Glomerular endothelial cell (primary cell): ENCODE results near the gene FOXL3. TPM values are rescaled to one million over a fixed set of nuclear protein-coding genes. Genes with fewer than 3 reads are reported as not detected.
"Not testable (repeated sequence)": the region's sequence is repeated elsewhere in the genome, so short reads cannot be mapped to it uniquely, and the experiment has no call there.

Experiments
- DNase-seq: peaks from one replicate; pipeline ENCODE4 v3.0.0-alpha.2; 2011; ENCODE audit warnings: low read depth, low spot score; ENCODE audit errors: extremely low read depth
- total RNA-seq: library from RNA; depleted of rRNA; stranded (reverse); fragments of >200 nt; gene quantifications from 2 replicates; pipeline ENCODE4 v1.2.3, GENCODE V29; 2015

FOXL3 gene
- total RNA-seq = not detected in 2 replicates

DNA sequence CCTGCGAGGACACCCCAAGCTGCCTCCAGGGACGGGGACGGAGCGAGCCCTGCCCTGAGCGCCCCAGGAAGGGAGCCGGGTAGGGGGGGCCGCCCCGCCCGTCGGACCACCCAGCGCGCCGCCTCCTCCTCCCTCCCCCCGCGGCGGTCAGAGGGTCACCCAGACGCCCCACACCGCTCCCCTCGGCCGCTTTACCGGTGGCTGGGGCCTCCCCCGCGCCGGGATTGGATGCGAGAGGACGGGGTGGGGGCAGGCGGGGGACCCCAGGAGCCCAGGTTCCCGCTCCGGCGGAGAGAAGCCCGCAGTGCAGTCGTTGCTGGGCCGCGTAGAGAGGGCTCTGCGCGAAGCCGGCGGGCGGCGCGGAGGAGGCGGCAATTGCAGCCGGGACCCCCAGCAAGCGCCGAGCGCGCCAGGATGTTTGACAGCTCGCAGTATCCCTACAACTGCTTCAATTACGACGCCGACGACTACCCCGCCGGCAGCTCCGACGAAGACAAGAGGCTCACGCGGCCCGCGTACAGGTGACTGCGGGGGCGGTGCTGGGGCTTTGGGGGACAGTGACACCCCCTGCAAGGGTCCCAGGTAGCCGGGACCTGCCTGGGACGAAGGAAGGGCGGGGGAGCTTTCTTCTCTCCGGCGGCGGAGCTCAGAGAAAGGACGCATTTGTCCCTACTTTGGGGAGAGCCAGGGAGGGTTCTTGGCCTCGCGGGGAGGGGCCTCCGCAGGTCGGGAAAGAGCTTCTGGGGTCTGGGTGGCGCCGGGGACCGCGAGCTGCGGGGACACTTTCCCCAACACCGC lies at the start of gene FOXL3:
Gene FOXL3, plus strand, starts transcription at position 415 of the 798 bp plus-strand sequence. Its CDS starts 0 bp downstream, at position 415.
- DNase-seq = no peak

DNA sequence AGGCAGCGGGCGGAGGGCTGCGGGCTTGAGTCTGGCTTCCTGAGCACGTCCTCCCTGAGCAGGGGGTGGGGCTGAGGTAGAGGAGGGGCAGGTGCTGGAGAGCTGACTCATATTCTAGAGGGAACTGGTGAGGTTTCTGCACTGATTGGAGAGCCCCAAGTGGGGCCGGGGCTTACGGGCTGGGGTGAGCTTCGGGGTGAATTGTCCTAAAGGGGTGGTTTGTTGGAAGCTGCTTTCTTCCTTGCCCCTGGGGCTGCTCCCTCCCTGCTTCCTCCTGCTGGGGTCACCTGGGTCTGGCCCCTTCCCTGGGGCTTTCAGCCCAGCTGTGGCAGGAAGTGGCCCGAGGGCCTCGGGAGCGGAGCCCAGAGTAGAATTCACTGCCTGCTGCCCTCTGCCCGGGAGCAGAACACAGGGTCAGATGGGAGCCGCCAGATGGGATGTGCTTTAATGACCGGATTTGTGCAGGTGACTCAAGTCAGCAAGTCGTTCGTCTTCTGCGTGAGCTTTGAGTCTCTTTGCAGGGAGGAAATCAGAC lies 49.0 kb upstream of the FOXL3 start:
- no peak for DNase-seq

- DNase-seq = no peak
Observed at GRCh38 chr7:241513-241912, 48.5 kb upstream of the FOXL3 start.

GRCh38 chr7:242826-243579 lies 47.0 kb upstream of the FOXL3 start:
- not testable (repeated sequence) for DNase-seq

DNA sequence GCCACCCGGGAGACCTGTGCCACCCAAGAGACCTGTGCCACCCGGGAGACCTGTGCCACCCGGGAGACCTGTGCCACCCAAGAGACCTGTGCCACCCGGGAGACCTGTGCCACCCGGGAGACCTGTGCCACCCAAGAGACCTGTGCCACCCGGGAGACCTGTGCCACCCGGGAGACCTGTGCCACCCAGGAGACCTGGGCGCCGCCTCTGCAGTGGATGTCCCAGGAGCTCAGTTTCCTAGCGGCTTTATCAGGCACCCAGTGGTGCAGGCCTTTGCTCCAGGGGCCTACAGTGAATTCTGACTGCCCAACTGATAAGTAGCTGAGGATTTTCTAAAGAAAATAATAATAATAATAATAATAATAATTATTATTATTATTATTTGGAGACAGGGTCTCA lies 46.4 kb upstream of the FOXL3 start:
- DNase-seq = not testable (repeated sequence)

- no peak for DNase-seq
Observed at GRCh38 chr7:244974-245373, 45.0 kb upstream of the FOXL3 start.

DNA sequence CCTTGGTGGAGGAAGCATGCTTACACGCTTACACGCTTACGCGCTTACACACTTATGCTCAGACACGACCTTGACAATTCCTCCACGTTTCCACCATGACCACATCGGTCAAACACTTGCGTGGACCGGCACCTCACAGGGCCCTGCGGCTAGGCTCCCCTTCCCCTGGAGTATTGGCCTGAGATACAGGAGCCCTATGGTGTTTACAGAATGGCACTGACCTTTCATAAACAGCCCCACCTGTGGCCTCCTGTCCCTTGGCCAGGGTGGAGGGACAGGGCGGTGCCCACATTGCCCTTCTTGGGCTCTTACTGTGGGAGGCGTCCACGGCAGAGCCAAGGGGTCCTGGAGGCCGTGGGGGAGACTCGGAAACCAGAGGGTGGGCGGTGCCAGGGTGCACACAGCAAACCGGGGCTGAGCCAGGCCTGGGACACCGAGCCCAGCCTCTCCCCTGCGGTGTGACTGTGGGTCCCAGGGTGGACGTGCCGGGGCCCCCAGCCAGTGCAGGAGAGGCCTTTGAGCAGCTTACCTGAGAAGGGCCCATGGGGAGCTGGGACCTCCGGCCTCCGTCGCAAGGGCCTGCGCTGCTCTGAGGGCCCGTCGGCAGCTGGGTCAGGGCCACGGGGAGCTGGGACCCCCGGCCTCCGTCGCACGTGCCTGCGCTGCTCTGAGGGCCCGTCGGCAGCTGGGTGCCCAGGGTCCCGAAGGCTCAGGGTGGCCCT lies 44.2 kb upstream of the FOXL3 start:
- no peak for DNase-seq

DNA sequence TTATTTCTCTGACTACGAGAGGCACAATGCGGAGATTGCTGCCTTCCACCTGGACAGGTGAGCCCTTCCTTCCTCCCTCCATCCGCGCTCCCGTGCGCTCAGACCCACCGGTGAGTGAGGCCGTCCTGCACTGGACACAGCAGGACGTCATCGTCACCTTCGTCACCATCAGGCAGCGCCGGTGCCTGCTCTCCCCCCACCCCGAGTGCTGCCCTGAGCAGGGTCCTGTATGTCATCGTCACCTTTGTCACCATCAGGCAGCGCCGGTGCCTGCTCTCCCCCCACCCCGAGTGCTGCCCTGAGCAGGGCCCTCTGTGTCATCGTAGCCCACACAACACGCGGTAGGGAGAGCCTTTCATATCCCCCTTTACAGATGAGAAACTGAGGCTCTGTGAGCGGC lies 43.5 kb upstream of the FOXL3 start:
- no peak for DNase-seq

GRCh38 chr7:247181-247580 lies 42.8 kb upstream of the FOXL3 start:
- DNase-seq = no peak

DNA sequence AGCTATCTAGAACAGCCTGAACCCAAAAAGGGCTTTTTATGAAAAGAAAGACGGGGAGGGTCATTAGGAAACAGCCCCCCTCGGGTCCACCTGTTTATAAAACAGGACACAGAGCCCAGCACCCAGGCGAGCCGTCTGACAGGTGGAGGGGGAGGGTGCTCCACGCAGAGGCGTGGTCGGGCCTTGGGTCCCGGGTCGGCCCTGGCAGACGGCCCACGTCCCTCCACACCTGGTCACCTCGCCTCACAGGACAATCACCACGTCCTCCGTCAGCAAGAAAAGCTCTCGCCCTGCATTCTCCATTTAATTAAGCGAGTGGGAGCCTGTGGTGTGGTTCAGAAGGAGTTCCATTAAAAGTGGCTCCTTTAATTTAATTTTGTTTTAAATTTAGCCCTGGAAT lies 42.3 kb upstream of the FOXL3 start:
- DNase-seq = no peak

GRCh38 chr7:248732-249435 lies 41.1 kb upstream of the FOXL3 start:
- DNase-seq = no peak

- no peak for DNase-seq
Observed at GRCh38 chr7:249989-250388, 40.0 kb upstream of the FOXL3 start.

DNA sequence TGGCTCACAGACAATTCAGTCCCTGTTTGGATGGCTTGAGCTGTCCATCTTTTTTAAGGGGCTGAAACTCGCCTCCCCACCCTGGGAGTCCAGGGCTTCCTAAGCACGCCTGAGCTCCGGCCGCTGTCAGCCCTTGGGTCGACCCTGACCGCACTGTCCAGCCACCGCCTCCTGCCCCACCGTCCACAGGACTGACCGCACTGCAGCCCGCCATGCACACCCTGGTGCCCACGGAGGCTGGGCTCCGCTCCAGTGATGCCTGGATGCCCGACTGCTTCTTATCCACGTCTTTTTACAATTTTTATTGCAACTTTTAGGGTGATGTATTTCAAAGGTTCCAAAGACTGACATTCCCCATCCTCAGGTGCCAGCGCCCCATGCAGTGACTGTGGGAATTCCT lies 39.4 kb upstream of the FOXL3 start:
- no peak for DNase-seq

DNA sequence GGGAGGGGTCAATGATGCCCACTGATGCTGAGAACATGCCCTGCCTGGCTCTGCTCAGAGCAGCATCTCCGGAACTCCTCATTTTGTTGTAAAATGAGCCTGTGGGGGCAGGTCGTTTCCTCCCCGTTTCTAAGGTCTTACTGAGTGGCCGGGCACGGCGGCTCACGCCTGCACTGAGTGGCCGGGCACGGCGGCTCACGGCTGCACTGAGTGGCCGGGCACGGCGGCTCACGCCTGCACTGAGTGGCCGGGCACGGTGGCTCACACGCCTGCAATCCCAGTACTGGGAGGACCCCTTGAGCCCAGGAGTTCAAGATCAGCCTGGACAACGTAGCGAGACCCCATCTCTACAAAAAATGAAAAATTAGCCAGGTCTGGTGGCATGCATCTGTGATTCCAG lies 39.0 kb upstream of the FOXL3 start:
- DNase-seq = no peak

DNA sequence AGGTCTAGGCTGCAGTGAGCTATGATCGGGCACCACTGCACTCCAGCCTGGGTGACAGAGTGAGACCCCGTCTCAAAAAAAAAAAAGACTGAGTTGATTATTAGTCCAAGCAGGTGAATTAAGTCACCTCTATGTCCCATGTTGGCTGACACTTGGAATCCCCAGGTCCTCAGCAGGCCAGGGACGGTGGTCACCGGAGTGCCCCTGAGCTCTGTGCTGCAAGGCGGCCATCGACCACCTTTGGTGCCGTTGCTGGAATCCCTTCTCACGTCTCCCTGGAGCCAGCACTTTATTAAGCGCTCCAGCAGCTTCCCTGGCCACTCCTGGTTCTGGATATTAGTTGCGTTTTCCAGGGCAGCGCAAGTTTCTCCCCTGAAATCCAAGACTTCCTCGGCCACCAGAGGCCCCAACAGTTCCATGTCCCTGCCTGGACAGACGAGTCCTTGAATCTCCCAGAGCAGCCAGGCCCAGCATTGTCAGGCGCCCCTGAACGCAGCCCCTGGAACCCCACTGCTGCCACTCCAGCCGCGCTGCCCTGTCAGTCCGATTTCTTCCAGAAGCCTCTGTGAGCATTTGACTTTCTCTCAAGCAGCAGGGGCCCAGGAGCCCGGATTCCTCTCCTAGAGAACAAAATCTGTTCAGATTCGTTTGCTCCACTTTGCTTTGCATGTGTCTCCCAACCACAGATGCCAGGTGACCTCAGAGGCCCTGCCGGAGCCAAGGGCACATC lies 38.4 kb upstream of the FOXL3 start:
- DNase-seq = no peak

DNA sequence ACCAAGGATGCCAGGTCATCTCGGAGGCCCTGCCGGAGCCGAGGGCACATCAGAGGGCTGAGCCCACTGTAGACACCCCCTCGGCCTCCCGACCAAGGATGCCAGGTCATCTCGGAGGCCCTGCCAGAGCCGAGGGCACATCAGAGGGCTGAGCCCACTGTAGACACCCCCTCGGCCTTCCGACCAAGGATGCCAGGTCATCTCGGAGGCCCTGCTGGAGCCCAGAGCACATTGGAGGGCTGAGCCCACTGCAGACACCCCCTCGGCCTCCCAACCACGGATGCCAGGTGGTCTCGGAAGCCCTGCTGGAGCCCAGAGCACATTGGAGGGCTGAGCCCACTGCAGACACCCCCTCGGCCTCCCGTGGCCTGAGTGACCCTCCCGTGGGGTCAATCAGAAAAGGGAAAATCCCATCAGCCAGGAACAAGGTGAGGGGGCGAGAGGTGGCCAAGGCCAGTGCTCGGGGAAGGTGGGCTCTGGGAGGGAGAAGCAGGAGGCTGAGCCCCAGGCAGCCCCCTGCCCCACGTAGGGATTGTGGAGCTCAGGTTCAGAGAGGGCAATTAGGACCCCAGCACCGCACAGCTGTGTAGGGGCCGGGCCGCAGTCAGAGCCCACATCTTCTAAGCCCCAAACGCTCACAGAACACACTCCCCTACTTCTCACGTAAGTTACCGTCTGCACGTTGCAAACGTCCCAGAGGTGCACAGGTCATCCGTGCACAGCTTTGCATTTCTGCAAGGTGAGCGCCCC lies 37.6 kb upstream of the FOXL3 start:
- DNase-seq = no peak

- no peak for DNase-seq
Observed at GRCh38 chr7:252981-253380, 37.0 kb upstream of the FOXL3 start.

DNA sequence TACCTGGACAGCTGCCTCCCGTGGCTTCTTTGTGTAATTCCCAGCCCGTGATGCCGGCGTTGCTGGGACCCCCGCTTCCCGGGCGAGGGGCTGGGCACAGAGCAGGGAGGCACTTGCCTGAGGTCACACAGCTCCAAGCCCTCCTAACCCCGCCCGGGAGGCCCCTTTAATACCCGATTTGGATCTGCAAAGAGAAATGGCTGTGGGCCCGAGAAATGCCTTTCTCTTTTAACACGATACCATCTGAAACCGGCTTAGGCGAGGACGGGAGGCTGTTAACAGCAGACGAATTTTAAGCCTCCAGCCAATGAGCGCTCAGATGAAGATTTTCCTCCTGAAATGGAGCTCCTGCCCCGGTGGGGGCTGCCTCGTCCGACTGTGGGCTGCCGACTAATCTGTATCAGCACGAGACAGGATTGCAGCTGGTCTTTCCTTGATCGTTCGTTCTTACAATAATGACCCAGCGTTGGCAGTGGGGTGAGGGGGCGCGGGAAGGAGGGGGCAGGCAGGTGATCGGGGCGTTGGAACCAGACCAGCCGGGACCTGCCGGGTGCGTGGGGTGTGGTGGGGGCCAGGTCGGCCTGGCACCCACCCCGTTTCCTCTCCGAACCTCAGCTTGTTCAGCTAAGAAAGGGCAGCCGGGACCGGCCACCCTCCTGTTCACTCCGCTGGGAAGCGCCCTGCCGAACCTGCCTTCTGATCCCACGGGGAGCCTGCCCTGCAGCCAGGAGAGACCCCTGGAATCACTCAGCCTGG lies 36.2 kb upstream of the FOXL3 start:
- DNase-seq = no peak
